PFSK-1 (cell line): ENCODE measurements around the gene LONRF2.

ENCODE experiments used
- FOXP2 ChIP-seq: optimal IDR thresholded peaks from 2 replicates; pipeline ENCODE3; 2011; ENCODE audit warnings: borderline replicate concordance, control low read depth, inconsistent platforms; ENCODE audit not compliant: insufficient read depth; ENCODE audit errors: extremely low read length, extremely low read depth
- POLR2AphosphoS5 ChIP-seq: IDR thresholded peaks from 2 replicates; pipeline ENCODE4 v1.6.1; 2012; ENCODE audit warnings: low read depth, mild to moderate bottlenecking, control low read depth, low read length, moderate library complexity
- SIN3A ChIP-seq: IDR thresholded peaks from 2 replicates; pipeline ENCODE4 v1.6.1; 2012; ENCODE audit warnings: mild to moderate bottlenecking, low read length, moderate library complexity, borderline replicate concordance; ENCODE audit not compliant: insufficient read depth
- TAF1 ChIP-seq: IDR thresholded peaks from 2 replicates; pipeline ENCODE4 v1.6.1; 2012; ENCODE audit warnings: low read length, control low read depth, borderline replicate concordance; ENCODE audit not compliant: insufficient read depth
- TF ChIP-seq, protein P1 (sequence below), 2 experiments: IDR thresholded peaks; 2 replicates each; pipeline versions ENCODE4 v1.6.1 to v1.8.0; 2011 to 2012; ENCODE audit warnings: low read depth in 2 of 2, low read length in 2 of 2, control low read depth in 1 of 2, inconsistent platforms in 1 of 2, mild to moderate bottlenecking in 1 of 2, moderate library complexity in 1 of 2; ENCODE audit not compliant: insufficient read depth in 1 of 2

Gene LONRF2

DNA sequence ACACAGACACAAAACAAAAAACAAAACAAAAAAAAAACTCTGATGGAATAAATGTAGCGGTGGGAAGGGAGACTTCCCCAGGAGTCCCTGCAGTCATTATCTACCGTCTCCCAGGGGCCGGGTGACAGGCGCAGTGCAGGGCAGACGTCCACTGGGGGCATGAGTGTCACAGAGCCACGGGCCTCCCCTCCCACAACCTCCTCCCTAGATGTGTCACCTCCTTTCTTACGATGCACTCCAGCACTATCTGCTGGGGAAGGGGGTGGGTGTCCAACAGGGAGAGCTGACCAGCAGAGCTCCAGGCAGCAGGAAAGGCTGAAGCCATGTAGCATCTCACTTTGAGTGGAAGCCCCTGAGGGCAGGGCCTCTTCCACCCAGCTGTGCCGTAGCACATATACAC, 84.5 kb downstream of the LONRF2 start:
- no peak for TF ChIP-seq POLR2AphosphoS5
- TF ChIP-seq FOXP2, result no peak
- TF ChIP-seq, protein P1, sequence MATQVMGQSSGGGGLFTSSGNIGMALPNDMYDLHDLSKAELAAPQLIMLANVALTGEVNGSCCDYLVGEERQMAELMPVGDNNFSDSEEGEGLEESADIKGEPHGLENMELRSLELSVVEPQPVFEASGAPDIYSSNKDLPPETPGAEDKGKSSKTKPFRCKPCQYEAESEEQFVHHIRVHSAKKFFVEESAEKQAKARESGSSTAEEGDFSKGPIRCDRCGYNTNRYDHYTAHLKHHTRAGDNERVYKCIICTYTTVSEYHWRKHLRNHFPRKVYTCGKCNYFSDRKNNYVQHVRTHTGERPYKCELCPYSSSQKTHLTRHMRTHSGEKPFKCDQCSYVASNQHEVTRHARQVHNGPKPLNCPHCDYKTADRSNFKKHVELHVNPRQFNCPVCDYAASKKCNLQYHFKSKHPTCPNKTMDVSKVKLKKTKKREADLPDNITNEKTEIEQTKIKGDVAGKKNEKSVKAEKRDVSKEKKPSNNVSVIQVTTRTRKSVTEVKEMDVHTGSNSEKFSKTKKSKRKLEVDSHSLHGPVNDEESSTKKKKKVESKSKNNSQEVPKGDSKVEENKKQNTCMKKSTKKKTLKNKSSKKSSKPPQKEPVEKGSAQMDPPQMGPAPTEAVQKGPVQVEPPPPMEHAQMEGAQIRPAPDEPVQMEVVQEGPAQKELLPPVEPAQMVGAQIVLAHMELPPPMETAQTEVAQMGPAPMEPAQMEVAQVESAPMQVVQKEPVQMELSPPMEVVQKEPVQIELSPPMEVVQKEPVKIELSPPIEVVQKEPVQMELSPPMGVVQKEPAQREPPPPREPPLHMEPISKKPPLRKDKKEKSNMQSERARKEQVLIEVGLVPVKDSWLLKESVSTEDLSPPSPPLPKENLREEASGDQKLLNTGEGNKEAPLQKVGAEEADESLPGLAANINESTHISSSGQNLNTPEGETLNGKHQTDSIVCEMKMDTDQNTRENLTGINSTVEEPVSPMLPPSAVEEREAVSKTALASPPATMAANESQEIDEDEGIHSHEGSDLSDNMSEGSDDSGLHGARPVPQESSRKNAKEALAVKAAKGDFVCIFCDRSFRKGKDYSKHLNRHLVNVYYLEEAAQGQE (IDR thresholded peaks at IDR 0.05; ENCODE audit: insufficient read depth in 1 of 2, low read depth in 2 of 2, low read length in 2 of 2), result no peak
- TF ChIP-seq SIN3A, result no peak
- TF ChIP-seq TAF1, result no peak

DNA sequence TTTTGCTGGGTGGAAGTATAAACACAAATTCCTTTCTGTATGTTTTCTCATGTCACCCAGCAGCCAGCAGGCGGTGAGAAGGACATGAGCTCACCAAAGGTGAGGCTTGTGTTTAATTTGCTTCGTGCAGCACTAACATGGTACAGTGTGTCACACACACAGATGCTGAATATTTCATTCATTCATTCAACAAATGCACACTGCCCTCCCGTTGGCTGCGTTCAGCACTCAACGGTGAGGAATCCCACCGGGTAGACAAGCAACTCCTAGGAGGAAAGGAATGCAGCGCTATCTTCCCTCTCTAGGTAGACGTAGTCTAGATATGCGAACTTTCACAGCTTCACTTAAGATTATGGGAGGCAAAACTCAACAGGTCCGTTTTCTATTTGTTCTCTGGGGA, 85.1 kb downstream of the LONRF2 start:
- TF ChIP-seq, protein P1 (IDR thresholded peaks at IDR 0.05; ENCODE audit: insufficient read depth in 1 of 2, low read depth in 2 of 2, low read length in 2 of 2), result no peak
- no peak for TF ChIP-seq FOXP2
- TF ChIP-seq POLR2AphosphoS5, result no peak
- TF ChIP-seq TAF1, result no peak
- no peak for TF ChIP-seq SIN3A

DNA sequence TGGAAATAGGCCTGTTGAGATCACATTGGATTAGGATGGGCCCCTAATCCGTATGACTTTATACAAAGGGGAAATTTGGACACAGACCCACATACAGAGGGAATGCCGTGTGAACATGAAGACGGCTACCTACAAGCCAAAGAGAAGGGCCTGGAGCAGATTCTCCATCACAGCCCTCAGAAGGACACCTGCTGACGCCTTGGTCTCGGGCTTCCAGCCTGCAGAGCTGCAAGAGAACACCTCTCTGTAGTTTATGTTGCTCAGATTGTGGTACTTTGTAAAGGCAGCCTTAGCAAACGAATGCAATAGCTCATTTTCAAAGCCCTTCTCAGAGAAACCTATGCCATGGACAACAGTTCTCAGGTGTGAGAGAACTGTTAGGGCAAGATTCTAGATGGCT, 86.1 kb downstream of the LONRF2 start:
- TF ChIP-seq SIN3A (no peak), FOXP2 (no peak), TAF1 (no peak), POLR2AphosphoS5 (no peak)
- TF ChIP-seq, protein P1 (IDR thresholded peaks at IDR 0.05; ENCODE audit: insufficient read depth in 1 of 2, low read depth in 2 of 2, low read length in 2 of 2), result no peak

DNA sequence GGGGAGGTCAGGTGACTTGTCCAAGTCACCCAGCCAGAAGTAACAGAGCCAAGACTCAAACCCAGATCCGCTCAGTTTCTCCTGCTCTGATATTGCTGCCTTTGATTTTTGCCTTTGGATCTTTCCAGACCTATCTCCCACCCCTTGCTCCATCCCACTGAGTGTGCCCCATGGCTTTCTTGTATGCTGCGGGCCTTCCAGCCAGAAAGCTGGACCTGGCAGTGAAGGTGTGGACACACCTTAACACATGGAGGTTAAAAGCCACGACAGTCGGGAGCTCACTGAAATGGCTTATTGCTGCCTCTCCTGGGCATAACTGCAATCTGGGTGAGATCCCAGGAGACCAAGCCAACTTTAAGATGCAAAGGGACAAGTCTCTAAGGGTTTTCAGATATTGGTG, 86.7 kb downstream of the LONRF2 start:
- TF ChIP-seq, protein P1 (IDR thresholded peaks at IDR 0.05; ENCODE audit: insufficient read depth in 1 of 2, low read depth in 2 of 2, low read length in 2 of 2), result no peak
- TF ChIP-seq FOXP2 (no peak), SIN3A (no peak), POLR2AphosphoS5 (no peak), TAF1 (no peak)

DNA sequence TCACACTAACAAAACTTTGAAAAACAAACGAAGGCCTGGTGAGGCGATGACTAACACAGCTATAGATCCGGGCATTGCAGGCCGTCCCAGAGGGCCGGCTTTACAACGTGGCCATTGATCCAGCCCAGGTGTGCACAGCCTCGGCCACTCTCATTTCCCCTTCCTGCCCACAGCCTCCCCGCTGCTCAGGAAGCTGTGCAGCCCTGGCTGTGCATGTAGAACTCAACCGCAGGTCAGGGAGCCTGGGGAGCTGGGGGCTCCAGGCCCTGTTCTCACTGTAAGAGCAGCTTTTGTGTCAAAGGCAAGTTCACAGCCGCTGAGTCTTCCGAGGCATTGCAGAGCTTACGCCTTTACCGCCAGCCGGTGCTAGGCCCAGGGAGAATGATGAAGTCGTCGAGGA, 87.2 kb downstream of the LONRF2 start:
- TF ChIP-seq TAF1 (no peak), FOXP2 (no peak), POLR2AphosphoS5 (no peak), SIN3A (no peak)
- TF ChIP-seq, protein P1 (IDR thresholded peaks at IDR 0.05; ENCODE audit: insufficient read depth in 1 of 2, low read depth in 2 of 2, low read length in 2 of 2), result no peak
